K562 (cell line): ENCODE results near the gene PATL1. TPM values are rescaled to one million over a fixed set of nuclear protein-coding genes. Genes with fewer than 3 reads are reported as not detected.

Source experiments
- ADNP ChIP-seq: fragments of 200-800 bp; sonication (Bioruptor generic); IDR thresholded peaks from 2 replicates; pipeline ENCODE4 v1.6.1; 2016; ENCODE audit warnings: missing genetic modification characterization, missing compliant biosample characterization
- CC2D1A ChIP-seq: fragments of 450-650 bp; IDR thresholded peaks from 2 replicates; pipeline ENCODE4 v1.6.1; 2017; ENCODE audit warnings: mild to moderate bottlenecking
- ELF4 ChIP-seq: fragments of 450-650 bp; formaldehyde crosslinking; IDR thresholded peaks from 2 replicates; pipeline ENCODE4 v1.4.0; 2022; ENCODE audit warnings: missing genetic modification characterization
- FOSL1 ChIP-seq: fragments of 200-800 bp; sonication (Bioruptor generic); conservative IDR thresholded peaks from 2 replicates; pipeline ENCODE4 v1.6.1; 2016; ENCODE audit warnings: missing genetic modification characterization, missing compliant biosample characterization
- MAZ ChIP-seq, 2 experiments: fragments of 450-650 bp in 1 of 2; sonication (generic) in 1 of 2; formaldehyde crosslinking; IDR thresholded peaks in 1 of 2; conservative IDR thresholded peaks in 1 of 2; 2 replicates each; pipeline versions ENCODE4 v1.4.0 to v1.5.0; 2020; ENCODE audit warnings: mild to moderate bottlenecking in 1 of 2, missing genetic modification reagents in 1 of 2
- NUFIP1 ChIP-seq: fragments of 450-650 bp; IDR thresholded peaks from 2 replicates; pipeline ENCODE4 v1.6.1; 2018; ENCODE audit not compliant: partially characterized antibody
- POLR2G ChIP-seq: fragments of 200-400 bp; formaldehyde crosslinking; IDR thresholded peaks from 2 replicates; pipeline ENCODE4 v1.6.1; 2017; ENCODE audit warnings: low read depth, mild to moderate bottlenecking, antibody characterized with exemption, low read length, moderate library complexity
- RFX7 ChIP-seq: fragments of 250-450 bp; sonication (Bioruptor Pico); IDR thresholded peaks from 2 replicates; pipeline ENCODE4 v1.5.1; 2021; ENCODE audit warnings: mild to moderate bottlenecking
- SNRNP70 ChIP-seq: fragments of 200-400 bp; formaldehyde crosslinking; optimal IDR thresholded peaks from 2 replicates; pipeline ENCODE3; 2017; ENCODE audit warnings: low read depth, low read length
- SRSF3 ChIP-seq: fragments of 200-400 bp; formaldehyde crosslinking; IDR thresholded peaks from 2 replicates; pipeline ENCODE4 v1.6.1; 2016; ENCODE audit warnings: mild to moderate bottlenecking, low read length, moderate library complexity; ENCODE audit not compliant: insufficient read depth
- ZNF143 ChIP-seq: sonication (generic); formaldehyde crosslinking; IDR thresholded peaks from 2 replicates; pipeline ENCODE4 v1.9.0; 2022; ENCODE audit warnings: mild to moderate bottlenecking, missing genetic modification reagents
- ZNF444 ChIP-seq: fragments of 250-450 bp; sonication (Bioruptor Pico); IDR thresholded peaks from 2 replicates; pipeline ENCODE4 v1.4.0; 2020; ENCODE audit warnings: mild to moderate bottlenecking, moderate library complexity
- ZNF764 ChIP-seq: fragments of 250-450 bp; sonication (Bioruptor Pico); IDR thresholded peaks from 2 replicates; pipeline ENCODE4 v1.4.0; 2020; ENCODE audit warnings: low read depth, mild to moderate bottlenecking, moderate library complexity
- polyA plus RNA-seq, 8 experiments: library from polyadenylated mRNA; depleted of rRNA in 4 of 8; stranded (reverse) in 5 of 8; unstranded in 3 of 8; fragments of >200 nt; fragmentation: Nextera tagmentation in 2 of 8; fragmentation: Illumina TruSeq in 1 of 8; extraction: Ambion mirVana in 2 of 8; extraction: Trizol in 1 of 8; gene quantifications; 2 replicates each; pipeline versions ENCODE4 v1.2.1 to v1.2.3, GENCODE V29; 2011 to 2014; ENCODE audit warnings: inconsistent platforms in 1 of 8, missing spikeins in 1 of 8
- total RNA-seq, 7 experiments: library from RNA; depleted of rRNA in 6 of 7; stranded (reverse); fragments of >200 nt in 6 of 7; fragmentation: Illumina TruSeq in 2 of 7; extraction: Trizol in 2 of 7; gene quantifications; 2 replicates each; pipeline versions ENCODE4 v1.2.1 to v1.2.3, GENCODE V29; 2011 to 2021; ENCODE audit warnings: low replicate concordance in 1 of 7
- TF ChIP-seq, protein P1 (sequence below): fragments of 450-650 bp; IDR thresholded peaks from 2 replicates; pipeline ENCODE4 v1.6.1; 2018; ENCODE audit not compliant: partially characterized antibody
- TF ChIP-seq, protein P2 (sequence below), 2 experiments: fragments of 450-650 bp in 1 of 2; sonication (generic) in 1 of 2; formaldehyde crosslinking in 1 of 2; IDR thresholded peaks; 2 replicates each; pipeline versions ENCODE4 v1.7.1 to v1.9.0; 2016 to 2022; ENCODE audit warnings: inconsistent platforms in 1 of 2, mild to moderate bottlenecking in 1 of 2, missing genetic modification reagents in 1 of 2

The PATL1 gene
- total and polyA plus RNA-seq, 9 of the 15 experiments (the other 6 are each of a cell fraction or from before 2014, with no cell fraction given): 3.2 to 48.0 (median 16.4) TPM

DNA sequence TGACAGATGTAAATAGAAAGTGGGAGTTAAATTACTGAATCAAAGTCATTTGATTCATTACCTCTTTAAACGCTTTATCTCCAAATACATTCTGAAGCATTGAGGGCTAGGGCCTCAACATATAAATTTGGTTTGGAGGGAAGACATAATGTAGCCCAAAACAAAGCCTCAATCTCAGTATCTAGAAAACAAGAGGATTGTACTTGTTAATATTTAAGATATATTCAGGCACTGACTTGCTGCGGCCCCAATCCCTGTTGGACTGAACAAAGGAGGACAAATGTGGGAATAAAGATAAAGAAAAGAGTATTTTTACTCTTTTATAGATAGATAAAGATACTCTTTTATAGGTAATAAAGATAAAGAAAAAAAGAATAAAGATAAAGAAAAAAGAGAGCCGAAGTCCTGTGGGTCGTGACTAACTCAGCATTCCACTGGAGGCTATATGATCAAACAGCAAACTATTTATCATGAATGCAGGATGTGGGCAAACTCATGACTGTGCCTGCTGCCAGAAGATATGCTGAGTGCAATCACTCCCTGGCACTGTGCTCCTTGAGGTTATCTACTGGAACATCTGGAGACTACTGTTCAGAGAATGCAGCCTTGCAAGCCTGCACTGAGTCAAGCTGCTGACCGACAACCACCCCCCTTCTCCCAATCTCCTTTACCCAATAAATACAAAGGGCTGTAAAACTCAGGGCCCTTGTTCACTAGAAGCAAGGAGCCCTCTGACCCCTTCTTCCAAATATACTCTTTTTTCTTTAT, 37.9 kb upstream of the PATL1 start (continued):
- TF ChIP-seq SRSF3 (no peak), NUFIP1 (no peak), SNRNP70 (no peak), MAZ (CRISPR knock-in tag; conservative IDR thresholded peaks at IDR 0.05 in 1 of 2, IDR thresholded peaks at IDR 0.05 in 1 of 2) (peak; percentile 66 to 70; a peak in 3 of 4 replicates), ELF4 (CRISPR knock-in tag) (peak; percentile 93), RFX7 (CRISPR knock-in tag) (no peak), ADNP (tag) (peak; percentile 61; the same call in 1 of the 2 replicates), ZNF444 (0 out of 2 replicates have a peak, but pooled peaks have one; percentile 21), ZNF143 (CRISPR knock-in tag) (no peak), ZNF764 (CRISPR knock-in tag) (no peak), FOSL1 (tag) (peak; percentile 97), POLR2G (no peak), CC2D1A (peak; percentile 97)
- TF ChIP-seq, protein P1, sequence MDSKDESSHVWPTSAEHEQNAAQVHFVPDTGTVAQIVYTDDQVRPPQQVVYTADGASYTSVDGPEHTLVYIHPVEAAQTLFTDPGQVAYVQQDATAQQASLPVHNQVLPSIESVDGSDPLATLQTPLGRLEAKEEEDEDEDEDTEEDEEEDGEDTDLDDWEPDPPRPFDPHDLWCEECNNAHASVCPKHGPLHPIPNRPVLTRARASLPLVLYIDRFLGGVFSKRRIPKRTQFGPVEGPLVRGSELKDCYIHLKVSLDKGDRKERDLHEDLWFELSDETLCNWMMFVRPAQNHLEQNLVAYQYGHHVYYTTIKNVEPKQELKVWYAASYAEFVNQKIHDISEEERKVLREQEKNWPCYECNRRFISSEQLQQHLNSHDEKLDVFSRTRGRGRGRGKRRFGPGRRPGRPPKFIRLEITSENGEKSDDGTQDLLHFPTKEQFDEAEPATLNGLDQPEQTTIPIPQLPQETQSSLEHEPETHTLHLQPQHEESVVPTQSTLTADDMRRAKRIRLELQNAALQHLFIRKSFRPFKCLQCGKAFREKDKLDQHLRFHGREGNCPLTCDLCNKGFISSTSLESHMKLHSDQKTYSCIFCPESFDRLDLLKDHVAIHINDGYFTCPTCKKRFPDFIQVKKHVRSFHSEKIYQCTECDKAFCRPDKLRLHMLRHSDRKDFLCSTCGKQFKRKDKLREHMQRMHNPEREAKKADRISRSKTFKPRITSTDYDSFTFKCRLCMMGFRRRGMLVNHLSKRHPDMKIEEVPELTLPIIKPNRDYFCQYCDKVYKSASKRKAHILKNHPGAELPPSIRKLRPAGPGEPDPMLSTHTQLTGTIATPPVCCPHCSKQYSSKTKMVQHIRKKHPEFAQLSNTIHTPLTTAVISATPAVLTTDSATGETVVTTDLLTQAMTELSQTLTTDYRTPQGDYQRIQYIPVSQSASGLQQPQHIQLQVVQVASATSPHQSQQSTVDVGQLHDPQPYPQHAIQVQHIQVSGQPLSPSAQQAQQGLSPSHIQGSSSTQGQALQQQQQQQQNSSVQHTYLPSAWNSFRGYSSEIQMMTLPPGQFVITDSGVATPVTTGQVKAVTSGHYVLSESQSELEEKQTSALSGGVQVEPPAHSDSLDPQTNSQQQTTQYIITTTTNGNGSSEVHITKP: no peak
- TF ChIP-seq, protein P2, sequence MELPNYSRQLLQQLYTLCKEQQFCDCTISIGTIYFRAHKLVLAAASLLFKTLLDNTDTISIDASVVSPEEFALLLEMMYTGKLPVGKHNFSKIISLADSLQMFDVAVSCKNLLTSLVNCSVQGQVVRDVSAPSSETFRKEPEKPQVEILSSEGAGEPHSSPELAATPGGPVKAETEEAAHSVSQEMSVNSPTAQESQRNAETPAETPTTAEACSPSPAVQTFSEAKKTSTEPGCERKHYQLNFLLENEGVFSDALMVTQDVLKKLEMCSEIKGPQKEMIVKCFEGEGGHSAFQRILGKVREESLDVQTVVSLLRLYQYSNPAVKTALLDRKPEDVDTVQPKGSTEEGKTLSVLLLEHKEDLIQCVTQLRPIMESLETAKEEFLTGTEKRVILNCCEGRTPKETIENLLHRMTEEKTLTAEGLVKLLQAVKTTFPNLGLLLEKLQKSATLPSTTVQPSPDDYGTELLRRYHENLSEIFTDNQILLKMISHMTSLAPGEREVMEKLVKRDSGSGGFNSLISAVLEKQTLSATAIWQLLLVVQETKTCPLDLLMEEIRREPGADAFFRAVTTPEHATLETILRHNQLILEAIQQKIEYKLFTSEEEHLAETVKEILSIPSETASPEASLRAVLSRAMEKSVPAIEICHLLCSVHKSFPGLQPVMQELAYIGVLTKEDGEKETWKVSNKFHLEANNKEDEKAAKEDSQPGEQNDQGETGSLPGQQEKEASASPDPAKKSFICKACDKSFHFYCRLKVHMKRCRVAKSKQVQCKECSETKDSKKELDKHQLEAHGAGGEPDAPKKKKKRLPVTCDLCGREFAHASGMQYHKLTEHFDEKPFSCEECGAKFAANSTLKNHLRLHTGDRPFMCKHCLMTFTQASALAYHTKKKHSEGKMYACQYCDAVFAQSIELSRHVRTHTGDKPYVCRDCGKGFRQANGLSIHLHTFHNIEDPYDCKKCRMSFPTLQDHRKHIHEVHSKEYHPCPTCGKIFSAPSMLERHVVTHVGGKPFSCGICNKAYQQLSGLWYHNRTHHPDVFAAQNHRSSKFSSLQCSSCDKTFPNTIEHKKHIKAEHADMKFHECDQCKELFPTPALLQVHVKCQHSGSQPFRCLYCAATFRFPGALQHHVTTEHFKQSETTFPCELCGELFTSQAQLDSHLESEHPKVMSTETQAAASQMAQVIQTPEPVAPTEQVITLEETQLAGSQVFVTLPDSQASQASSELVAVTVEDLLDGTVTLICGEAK (IDR thresholded peaks at IDR 0.05): no peak
- TF ChIP-seq, protein P2 (CRISPR knock-in tag; IDR thresholded peaks at IDR 0.05): no peak
